Measurements from ENCODE around the gene DUOX2. TPM values are rescaled to one million over a fixed set of nuclear protein-coding genes. Genes with fewer than 3 reads are reported as not detected.

DUOX2 gene
- total RNA-seq, 1 experiment from 2014 or later: not detected

DNA sequence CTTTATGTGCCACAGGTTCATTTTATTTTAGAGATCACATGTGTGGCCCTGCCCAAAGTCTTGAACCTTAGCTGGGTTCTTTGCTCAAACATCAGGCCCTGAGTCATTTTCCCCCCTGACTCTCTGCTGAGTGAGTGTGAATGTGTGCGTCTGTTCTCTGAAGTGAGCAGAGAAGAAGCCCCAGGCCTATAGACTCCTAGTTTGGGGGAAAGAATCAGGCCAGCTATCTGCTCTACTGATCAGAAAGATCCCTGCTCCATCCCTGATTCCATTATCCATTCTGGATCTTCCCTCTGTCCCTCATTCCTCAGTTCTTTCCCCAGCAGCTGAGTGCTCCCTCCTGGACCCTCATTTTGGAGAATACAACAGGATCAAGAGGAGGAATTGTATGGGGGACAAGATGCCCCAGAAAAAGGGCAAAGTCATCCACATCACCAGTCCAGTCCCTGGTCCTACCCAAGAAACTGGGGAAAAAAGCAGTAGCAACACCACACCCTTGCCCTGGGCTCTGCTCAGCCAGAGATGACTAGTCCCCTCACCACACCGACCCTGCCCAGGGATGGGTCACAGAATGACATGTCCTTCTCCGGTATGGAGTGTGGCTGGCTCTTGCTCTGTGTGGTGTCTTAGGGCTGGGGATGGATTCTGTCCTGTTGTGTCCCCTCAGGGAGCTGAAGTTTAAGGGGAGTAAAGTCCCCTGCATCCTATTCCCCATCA, 19.0 kb upstream of the DUOX2 start:
- peak; percentile 19 for DNase-seq
- Histone ChIP-seq H3K36me3 (replicated peaks; ENCODE audit: control insufficient read depth, insufficient read depth, low read length) (no peaks in the 10 kb centered on the region), H3K27me3 (ENCODE audit: control insufficient read depth, insufficient read depth, low read length) (peaks cover 88% of the 10 kb centered on the region), H3K4me3 (ENCODE audit: insufficient read depth, low read depth, low read length) (no peak overlapping the region)

DNA sequence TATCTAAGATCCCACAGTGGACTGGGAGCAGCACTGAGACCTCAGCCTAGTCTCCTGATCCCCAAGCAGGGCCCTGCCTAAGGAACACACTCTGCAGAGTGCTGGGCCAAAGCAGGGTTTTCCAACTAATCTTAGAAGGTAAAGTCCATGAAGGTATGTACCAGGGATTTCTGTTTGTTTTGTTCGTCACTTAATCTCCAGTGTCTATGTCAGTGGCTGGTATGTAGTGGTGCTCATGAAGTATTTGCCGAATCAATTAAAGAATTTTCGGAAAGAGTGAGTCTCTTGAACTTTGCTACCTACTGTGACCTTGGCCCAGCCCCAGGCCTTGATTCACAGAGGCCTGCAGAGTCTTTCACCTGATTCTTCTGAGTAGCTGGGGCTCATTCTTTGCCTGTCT, 17.5 kb upstream of the DUOX2 start:
- Histone ChIP-seq H3K4me3 (ENCODE audit: insufficient read depth, low read depth, low read length) (no peak overlapping the region), H3K36me3 (replicated peaks; ENCODE audit: control insufficient read depth, insufficient read depth, low read length) (no peaks in the 10 kb centered on the region), H3K27me3 (ENCODE audit: control insufficient read depth, insufficient read depth, low read length) (peaks cover 93% of the 10 kb centered on the region)
- no peak for DNase-seq

DNA sequence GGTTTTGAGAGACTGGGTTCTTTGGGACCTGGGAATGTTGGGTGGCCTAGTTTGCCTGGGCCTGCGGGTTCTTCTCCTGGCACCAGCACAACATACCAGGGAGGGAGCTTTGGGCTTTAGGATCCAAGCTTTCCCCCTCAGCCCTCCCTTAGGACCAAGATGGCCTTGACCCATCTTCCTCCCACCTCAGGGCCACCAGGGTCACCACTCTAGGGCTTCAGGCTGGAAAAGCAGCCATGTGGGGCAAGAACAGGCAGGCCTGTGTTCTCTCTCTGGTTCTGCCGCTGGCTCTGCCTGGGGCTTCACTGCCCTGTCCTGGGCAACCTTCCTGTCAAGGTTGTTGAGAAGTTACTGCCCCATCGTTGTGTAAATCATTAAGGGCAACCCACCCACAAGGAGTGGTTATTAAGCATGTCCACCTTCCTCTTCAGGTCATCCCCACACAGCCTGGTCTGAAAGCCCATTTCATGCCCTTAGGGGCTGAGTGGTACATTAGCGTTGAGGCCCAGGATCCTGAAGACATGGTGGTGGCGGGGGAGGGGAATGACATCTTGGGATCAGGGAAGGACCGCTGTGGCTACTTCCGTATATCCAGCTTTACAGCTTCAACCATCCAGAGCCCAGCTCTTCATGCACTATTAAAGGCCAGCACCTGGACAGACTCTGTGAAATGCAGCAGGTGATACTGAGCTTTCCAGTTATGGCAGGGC, 16.5 kb upstream of the DUOX2 start:
- DNase-seq: peak; percentile 38
- Histone ChIP-seq H3K27me3 (ENCODE audit: control insufficient read depth, insufficient read depth, low read length) (peaks cover 95% of the 10 kb centered on the region), H3K4me3 (ENCODE audit: insufficient read depth, low read depth, low read length) (peak overlapping the region; percentile 54; the same call in 1 of the 2 replicates), H3K36me3 (replicated peaks; ENCODE audit: control insufficient read depth, insufficient read depth, low read length) (no peaks in the 10 kb centered on the region)

DNA sequence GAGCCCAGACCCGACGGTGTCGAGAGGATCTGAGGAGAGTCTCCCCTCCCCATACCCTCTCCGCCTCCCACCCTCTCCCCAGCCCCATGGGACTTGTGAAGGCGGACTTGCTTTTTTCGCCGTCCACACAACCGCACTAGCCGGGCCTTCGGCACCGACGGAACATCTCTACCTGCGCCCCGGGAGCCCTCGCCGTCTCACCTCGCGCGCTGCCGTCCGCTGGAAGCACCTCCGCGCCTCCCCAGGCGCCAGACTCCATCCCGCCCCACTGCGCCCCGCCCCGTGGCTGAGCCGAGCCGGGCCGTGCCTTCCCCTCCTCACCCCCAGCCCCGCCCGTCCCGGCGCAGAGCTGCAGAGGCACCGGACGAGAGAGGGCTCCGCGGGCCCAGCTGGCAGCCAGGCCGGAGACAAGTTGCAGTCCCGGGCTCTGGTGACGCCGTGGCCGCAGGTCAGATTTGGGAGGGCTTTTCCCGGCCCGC, 15.7 kb upstream of the DUOX2 start, which contains the start of the genes DUOX1 and DUOXA1:
TSS of gene DUOX1 (plus strand) at position 344 of the 479 bp plus-strand sequence. CDS start 1,973 bp downstream, outside the sequence.
TSS of gene DUOXA1 (minus strand) at position 229 of the 479 bp plus-strand sequence. CDS start 6,865 bp downstream, outside the sequence.
- peaks cover 92% of the 10 kb centered on the region for H3K27me3 ChIP-seq (ENCODE audit: control insufficient read depth, insufficient read depth, low read length)
- DNase-seq: peak; percentile 94
- peak within 1 kb of the TSS; percentile 54 for H3K4me3 ChIP-seq (ENCODE audit: insufficient read depth, low read depth, low read length)

DNA sequence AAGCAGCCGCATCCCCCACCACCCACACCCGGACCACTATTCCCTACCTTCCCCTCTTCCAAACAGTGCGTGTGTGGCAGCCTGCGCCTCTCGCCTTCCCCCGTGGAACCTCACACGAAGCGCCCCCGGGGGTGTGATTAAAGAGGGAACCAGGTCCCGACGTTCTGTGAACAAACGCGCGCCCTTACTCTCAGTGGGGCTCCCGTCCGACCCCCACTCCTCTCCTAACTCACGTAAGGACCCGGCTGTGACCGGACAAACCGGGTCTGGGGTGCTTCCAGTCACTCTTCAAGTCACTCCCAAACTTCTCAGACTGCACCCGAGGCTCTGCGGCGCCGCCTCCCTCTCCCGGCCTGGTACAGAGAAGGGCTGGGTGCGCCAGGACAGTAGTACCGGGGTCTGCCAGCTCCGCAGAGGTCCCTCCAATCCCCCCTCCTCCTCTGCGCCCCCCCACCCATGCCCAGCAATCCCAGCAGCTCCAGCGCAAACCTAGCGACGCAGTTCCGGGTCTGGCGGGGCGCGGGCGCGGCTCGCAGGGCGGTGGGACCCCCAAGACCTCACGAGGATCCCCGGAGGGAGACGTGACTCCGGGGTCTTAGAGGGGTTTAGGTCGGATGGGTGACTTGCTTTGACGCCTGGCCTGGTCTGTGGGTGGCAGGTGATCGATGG, 15.1 kb upstream of the DUOX2 start:
- DNase-seq: peak; percentile 79

More for the DNA sequence above, 15.7 kb upstream of the DUOX2 start, which contains the start of the genes DUOX1 and DUOXA1:
- H3K36me3 ChIP-seq (replicated peaks; ENCODE audit: control insufficient read depth, insufficient read depth, low read length): no peaks in the 10 kb centered on the region

DNA sequence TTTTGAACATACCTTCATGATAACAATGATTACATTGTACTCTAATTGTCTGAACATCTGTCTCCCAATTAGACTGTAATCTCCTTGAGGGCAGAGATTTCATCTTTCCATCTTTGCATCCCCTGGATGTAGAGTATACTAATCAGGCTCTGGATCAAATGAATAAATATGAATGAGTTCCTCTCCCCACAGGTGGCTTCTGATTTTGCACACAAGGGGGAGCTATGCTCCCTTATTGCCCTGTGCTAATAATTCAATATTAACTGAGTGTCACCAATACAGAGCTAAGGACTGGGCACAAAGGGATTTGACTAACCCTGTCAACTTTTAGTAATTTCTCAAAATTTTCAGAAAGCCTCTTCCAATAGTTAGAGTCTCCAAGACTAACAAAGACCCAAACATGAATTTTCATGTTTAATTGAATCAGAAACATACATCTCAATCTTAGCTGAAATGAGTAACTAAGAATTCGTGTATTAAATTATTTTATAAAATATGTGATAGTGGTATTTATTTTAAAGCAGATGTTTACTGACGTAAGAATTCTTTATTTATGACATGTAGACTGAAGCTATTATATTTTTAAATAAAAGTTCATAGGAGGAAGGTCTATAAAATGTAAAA, 12.7 kb upstream of the DUOX2 start:
- H3K4me3 ChIP-seq (ENCODE audit: insufficient read depth, low read depth, low read length): no peak overlapping the region
- H3K36me3 ChIP-seq (replicated peaks; ENCODE audit: control insufficient read depth, insufficient read depth, low read length): no peaks in the 10 kb centered on the region
- H3K27me3 ChIP-seq (ENCODE audit: control insufficient read depth, insufficient read depth, low read length): peaks cover 72% of the 10 kb centered on the region
- DNase-seq: no peak

More for the DNA sequence above, 15.1 kb upstream of the DUOX2 start:
- Histone ChIP-seq H3K4me3 (ENCODE audit: insufficient read depth, low read depth, low read length) (peak overlapping the region; percentile 54), H3K36me3 (replicated peaks; ENCODE audit: control insufficient read depth, insufficient read depth, low read length) (no peaks in the 10 kb centered on the region), H3K27me3 (ENCODE audit: control insufficient read depth, insufficient read depth, low read length) (peaks cover 86% of the 10 kb centered on the region)

DNA sequence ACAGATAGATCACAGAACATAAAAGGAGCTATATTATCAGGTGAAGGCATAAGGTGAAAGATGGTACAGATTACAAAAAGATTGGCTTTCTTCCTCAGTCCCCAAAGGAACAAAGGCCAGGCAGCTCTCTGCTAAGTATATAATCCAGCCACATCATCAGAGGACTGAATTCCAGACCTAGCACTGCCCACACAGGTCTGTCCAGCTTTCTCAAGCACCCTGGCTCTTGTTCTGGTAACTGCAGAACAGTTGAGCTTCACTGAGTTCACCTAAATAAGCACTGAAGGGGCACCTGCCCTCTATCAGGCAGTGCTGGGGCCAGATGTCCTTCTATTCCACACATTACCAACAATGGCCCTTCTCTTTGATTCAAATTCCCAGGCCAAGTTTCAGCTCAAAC, 9.4 kb upstream of the DUOX2 start:
- no peak for DNase-seq
- Histone ChIP-seq H3K27me3 (ENCODE audit: control insufficient read depth, insufficient read depth, low read length) (peaks cover 47% of the 10 kb centered on the region), H3K4me3 (ENCODE audit: insufficient read depth, low read depth, low read length) (no peak overlapping the region), H3K36me3 (replicated peaks; ENCODE audit: control insufficient read depth, insufficient read depth, low read length) (no peaks in the 10 kb centered on the region)

DNA sequence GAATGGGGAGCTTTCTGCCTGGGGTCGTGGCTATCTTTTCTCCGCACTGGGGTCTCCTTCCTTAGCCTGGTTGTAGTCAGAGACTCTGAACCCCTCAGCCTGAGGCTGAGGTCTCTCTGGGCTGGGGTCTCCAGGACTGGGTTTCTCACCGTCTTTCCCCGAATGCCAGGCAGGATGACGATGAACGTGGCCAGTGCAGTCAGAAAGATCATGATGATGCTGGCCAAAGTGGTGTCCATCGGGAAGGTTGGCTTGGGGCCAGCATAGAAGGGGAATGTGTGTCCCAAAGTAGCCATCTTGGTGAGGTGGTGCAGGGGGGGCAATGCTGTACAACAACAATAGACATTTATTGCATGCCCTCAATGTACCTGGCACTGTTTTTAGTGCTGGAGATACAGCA, 8.7 kb upstream of the DUOX2 start:
- H3K4me3 ChIP-seq (ENCODE audit: insufficient read depth, low read depth, low read length): no peak overlapping the region
- no peak for DNase-seq
- no peaks in the 10 kb centered on the region for H3K36me3 ChIP-seq (replicated peaks; ENCODE audit: control insufficient read depth, insufficient read depth, low read length)
- H3K27me3 ChIP-seq (ENCODE audit: control insufficient read depth, insufficient read depth, low read length): peaks cover 43% of the 10 kb centered on the region

DNA sequence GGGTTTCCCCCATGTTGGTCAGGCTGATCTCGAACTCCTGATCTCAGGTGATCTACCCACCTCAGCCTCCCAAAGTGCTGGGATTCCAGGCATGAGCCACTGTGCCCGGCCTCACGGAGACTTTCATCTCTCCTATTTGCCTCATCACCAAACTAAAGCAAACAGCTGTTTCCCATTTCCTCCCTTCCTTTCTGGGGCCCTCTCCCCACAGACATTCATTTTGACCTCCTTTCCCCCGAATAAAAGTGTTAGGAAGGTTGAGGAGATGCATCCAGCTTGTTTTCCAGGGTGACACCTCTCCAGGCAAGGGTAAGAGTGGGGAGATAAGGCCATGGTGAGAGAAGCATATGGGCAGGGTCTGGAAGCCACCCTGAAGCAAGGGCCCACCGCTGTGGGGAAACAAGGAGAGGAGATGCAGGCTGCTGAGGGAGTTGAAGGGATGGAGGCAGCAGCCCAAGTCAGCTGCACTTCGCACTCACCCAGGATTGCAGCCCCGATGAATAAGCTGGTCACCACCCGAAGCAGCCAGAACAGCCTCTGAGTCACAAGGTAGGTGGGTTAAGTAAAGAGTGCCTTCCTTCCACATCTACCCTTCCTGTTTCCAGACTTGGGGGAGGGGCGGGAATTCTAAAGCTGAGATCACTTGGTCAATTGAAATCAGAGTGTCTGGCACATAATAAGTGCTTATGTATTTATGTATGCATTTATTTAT, 7.9 kb upstream of the DUOX2 start:
- H3K36me3 ChIP-seq (replicated peaks; ENCODE audit: control insufficient read depth, insufficient read depth, low read length): no peaks in the 10 kb centered on the region
- DNase-seq: no peak
- peaks cover 44% of the 10 kb centered on the region for H3K27me3 ChIP-seq (ENCODE audit: control insufficient read depth, insufficient read depth, low read length)

DNA sequence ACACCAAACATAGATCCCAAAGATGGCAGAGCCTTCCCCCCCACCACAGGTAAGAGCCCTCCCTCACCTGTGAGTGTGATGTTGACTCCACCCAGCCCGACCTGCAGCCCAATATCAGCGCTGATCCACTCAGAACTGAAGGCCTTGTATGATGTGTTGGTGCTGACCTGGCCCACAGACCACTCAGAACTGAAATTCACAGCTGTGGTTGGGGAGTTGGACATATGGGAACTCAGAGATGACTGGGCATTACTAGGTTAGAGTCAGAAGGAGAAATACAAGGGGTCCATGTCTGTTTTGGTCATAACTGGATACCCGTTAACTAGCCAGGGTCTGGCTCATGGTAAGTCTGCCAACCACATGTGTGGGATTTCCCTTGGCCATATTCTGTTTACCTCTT, 7.0 kb upstream of the DUOX2 start:
- H3K4me3 ChIP-seq (ENCODE audit: insufficient read depth, low read depth, low read length): no peak overlapping the region
- H3K36me3 ChIP-seq (replicated peaks; ENCODE audit: control insufficient read depth, insufficient read depth, low read length): no peaks in the 10 kb centered on the region
- no peak for DNase-seq
- H3K27me3 ChIP-seq (ENCODE audit: control insufficient read depth, insufficient read depth, low read length): peaks cover 47% of the 10 kb centered on the region

More for the DNA sequence above, 7.9 kb upstream of the DUOX2 start:
- no peak overlapping the region for H3K4me3 ChIP-seq (ENCODE audit: insufficient read depth, low read depth, low read length)

DNA sequence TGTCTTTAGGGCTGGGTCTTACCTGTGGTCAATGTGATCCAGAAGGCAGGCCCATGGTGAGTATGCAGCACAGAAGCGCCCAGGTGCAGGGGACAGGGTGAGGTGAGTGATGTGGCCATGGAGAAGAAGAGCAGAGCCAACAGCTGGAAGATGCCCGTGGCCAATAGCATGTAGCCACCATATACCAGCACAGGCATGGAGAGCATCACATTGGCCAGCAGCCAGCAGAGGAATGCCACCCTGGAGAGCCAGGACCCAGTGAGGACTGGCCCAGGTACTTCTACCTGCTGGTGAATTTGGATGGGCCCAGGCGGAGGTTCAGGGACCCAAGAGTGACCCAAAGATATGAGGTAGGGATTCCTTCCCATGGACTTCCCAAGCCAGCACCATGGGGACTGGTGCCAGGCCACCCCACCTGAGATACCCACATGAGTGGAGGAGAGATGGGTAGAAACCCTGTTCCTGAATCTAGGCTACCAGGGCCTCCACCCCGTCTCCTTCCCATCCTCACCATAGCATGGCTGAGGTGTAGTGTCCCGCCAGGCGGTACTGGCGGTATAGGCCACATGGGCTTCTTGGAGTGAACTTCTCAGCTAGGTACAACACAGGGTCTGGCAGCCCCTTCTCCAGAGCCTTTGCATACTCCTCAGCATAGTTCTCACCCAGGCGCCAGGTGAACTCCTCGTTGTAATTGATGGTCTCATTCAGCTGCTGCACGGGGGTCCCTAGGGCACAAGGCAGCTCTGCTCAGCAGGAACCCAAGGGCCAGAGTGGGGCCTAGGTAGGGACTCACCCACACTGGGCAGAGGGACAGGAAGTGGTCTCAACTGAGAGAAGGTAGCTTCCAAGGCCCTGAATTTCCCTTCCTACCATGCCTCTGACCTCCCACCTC, 6.4 kb upstream of the DUOX2 start:
- Histone ChIP-seq H3K36me3 (replicated peaks; ENCODE audit: control insufficient read depth, insufficient read depth, low read length) (no peaks in the 10 kb centered on the region), H3K4me3 (ENCODE audit: insufficient read depth, low read depth, low read length) (no peak overlapping the region), H3K27me3 (ENCODE audit: control insufficient read depth, insufficient read depth, low read length) (peaks cover 47% of the 10 kb centered on the region)
- DNase-seq: no peak

DNA sequence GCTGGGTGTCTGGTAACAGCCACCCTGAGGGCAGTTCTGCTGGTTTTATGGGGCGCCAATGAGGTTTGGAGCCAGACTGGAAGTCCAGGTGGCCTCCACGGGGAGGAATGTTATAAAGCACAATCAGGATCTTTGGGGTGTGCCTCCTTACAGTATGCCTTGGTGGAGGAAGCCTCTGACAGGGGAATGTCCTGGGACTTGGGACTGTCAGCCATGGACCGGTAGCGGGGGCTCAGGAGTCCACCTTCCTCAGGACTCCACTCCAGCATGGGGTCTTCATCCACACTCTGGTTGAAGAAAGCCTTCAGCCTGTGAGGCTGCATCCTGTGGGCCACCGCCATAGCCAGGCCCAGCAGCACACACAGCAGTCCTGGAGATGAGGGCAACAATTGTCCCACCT, 5.0 kb upstream of the DUOX2 start:
- DNase-seq: no peak
- peaks cover 58% of the 10 kb centered on the region for H3K27me3 ChIP-seq (ENCODE audit: control insufficient read depth, insufficient read depth, low read length)
- no peaks in the 10 kb centered on the region for H3K36me3 ChIP-seq (replicated peaks; ENCODE audit: control insufficient read depth, insufficient read depth, low read length)
- no peak overlapping the region for H3K4me3 ChIP-seq (ENCODE audit: insufficient read depth, low read depth, low read length)

DNA sequence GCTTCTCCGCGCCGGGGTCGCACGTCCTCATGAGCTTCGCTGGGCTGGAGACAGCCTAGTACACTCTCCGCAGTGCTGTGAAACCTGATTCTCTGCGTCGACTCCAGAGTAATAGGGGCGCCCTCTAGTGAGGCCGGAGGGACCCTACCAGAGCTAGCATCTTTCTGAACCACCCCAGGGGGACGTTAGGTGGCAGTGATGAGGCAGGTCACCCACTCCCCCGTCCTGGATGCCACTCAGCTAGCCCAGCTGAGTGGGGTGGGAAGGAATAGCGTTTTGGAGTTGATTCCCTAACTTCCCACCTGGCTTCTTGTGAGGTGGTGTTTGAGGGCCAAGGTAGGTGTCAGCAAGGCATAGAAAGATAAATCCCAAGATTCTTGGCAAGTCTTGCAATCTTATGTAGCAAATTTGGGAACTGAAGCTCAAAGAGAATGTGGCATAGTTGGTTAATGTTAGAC, 4.2 kb upstream of the DUOX2 start:
- peaks cover 62% of the 10 kb centered on the region for H3K27me3 ChIP-seq (ENCODE audit: control insufficient read depth, insufficient read depth, low read length)
- H3K4me3 ChIP-seq (ENCODE audit: insufficient read depth, low read depth, low read length): peak overlapping the region; percentile 18; the same call in 1 of the 2 replicates
- H3K36me3 ChIP-seq (replicated peaks; ENCODE audit: control insufficient read depth, insufficient read depth, low read length): no peaks in the 10 kb centered on the region
- DNase-seq: peak; percentile 95

Data from H7 (cell line).